ENCODE results near the gene RBMY1A1. TPM values are rescaled to one million over a fixed set of nuclear protein-coding genes. Genes with fewer than 3 reads are reported as not detected.
A peak's percentile ranks its signal among the peaks of the same experiment; 100 is the strongest.
"Not testable (repeated sequence)": the region's sequence is repeated elsewhere in the genome, so short reads cannot be mapped to it uniquely, and the experiment has no call there.

Gene RBMY1A1
- not detected for total RNA-seq
- long read RNA-seq = 0 reads

DNA sequence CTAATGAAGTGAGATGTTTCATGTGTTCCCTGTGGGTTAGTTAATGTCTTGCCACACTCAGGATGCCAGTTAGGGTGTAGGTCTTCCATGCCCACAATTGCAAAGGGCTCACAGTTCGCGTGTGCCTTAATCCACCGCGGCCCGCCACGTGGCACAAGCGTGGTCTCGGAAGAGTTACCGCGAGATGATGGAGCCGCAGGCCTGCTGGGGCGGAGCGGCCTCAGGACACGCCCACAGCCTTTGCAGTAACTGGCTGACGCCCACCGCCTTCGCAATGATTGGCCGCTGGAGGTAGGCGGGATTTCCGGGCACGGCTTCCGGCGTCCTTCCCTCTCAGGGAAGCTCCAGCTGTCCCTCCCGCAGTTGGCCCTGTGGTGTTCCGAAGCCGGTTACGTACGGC, at the start of gene RBMY1A1:
Gene RBMY1A1 (plus strand): TSS at position 301 of the 400 bp plus-strand sequence. CDS start 2,013 bp downstream, outside the sequence.
- ATAC-seq (ENCODE audit: poor library complexity); DNase-seq; intact Hi-C loops (cut with DNase I): not testable (repeated sequence)

DNA sequence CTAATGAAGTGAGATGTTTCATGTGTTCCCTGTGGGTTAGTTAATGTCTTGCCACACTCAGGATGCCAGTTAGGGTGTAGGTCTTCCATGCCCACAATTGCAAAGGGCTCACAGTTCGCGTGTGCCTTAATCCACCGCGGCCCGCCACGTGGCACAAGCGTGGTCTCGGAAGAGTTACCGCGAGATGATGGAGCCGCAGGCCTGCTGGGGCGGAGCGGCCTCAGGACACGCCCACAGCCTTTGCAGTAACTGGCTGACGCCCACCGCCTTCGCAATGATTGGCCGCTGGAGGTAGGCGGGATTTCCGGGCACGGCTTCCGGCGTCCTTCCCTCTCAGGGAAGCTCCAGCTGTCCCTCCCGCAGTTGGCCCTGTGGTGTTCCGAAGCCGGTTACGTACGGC, 23.6 kb upstream of the RBMY1A1 start, which contains the start of gene RBMY1B:
Gene RBMY1B (plus strand): TSS at position 301 of the 400 bp plus-strand sequence. CDS start 2,013 bp downstream, outside the sequence.
- intact Hi-C loops (cut with DNase I); ATAC-seq (ENCODE audit: poor library complexity); DNase-seq: not testable (repeated sequence)

DNA sequence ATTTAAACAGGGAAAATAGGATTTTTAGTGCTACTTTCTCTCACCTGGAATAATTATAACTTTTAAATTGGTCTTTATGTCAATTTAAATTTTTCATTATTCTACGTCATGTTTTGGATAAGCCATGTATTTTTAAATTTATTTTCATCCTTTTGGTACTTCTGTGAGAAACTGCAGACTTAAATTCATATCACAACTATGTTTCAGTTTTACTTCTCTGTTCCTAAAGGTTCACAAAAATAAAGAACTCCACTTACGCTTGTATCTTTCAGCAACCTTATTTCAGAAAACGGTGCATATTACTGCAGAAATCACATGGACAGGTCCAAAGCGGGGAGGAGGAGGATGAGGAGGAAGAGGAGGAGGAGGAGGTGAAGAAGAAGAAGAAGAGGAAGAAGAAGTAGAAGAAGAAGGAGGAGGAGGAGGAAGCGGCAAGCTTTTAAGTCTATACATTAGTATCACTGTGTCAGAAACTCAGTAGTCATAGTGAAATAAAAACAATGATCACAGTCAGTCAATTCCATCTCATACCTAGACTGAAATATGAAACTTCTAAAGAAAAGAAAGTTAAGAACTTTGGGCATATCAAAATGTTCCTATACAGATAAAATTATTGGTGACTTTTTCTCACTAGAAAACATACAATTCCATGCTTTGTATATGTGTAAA, 24.8 kb downstream of the RBMY1A1 start:
- intact Hi-C loops (cut with DNase I); ATAC-seq (ENCODE audit: poor library complexity): not testable (repeated sequence)

DNA sequence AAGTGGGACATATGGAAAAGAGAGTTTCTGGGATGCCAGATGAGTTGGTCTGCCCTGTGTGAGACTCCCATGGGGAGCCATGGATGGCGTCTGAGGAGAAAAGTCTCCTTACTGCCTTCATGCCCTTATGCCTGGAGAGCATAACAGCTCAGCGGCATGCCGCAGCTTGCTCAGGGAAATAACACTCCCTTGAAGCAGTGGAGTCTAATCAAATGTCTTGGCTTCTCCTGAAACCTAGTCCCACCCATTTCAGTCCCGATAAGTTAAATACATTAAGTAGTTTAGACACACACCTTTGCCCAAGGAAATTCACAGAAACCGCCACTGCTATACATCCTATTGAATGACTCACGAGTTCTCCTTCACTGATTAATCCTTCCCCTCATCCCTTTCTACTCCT, 50.8 kb downstream of the RBMY1A1 start:
- intact Hi-C loops (cut with DNase I) = no loop called here
- ATAC-seq (ENCODE audit: poor library complexity) (no peak), DNase-seq (no peak)

More for the DNA sequence above, 24.8 kb downstream of the RBMY1A1 start:
- not testable (repeated sequence) for DNase-seq

DNA sequence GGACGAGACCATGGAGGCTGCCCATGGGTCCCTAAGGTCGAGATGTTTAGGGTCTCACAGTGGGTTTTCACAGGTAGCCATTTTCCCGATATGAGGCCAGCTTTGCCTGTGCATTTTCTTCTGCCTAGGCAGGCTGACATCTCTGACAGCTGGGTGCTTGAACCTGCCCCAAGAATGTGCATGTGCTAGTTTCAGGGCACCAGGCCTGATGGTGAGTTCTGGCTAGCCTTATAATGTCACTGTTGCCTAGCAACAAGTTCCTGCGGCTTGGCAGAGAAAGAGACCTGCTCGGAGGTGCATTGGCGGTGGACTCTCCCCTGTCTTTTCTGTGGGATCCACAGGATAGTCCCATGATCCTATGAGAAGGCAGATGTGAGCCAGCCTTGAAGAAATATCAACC, 51.8 kb downstream of the RBMY1A1 start:
- peak; percentile 92 for ATAC-seq (ENCODE audit: poor library complexity)
- intact Hi-C loops (cut with DNase I) = not testable (repeated sequence)
- peak; percentile 37 for DNase-seq

DNA sequence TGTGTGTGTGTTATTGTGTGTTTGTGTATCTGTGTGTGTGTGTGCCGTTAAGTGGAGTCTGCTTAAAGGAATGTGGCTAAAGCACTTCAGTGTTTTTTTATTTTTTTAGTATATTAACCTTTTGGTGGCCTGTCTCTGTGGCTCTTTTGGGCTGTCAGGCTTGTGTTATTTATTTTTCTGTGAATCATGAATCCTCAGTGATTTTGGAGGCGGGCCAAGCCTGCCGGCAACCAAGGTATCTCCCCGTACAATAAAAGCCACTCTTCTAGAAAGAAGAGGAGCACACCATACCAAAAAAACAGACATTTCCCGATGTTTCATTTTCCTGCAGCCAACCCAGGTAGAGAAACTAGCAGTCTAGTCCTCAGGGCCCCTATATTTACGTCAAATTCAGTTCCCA, 57.4 kb downstream of the RBMY1A1 start:
- no peak for ATAC-seq (ENCODE audit: poor library complexity)

DNA sequence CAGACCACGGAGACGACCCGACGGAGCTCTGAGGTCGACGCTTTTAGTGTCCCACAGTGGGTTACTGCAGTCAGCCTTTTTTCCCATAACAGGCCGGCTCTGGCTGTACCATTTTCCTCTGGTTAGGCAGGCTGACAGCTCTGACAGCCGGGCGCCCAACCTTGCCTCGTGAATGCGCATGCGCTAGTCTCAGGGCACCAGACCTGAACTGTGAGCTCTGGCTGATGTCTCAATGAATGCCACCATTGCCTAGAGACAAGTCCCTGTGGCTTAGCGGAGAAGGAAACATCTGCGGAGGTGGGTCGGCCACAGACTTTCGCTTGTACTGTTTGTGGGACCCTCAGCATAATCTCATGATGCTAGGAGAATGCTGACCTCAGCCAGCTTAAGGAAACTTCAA, 61.6 kb downstream of the RBMY1A1 start:
- DNase-seq; ATAC-seq (ENCODE audit: poor library complexity); intact Hi-C loops (cut with DNase I): not testable (repeated sequence)

More for the DNA sequence above, 57.4 kb downstream of the RBMY1A1 start:
- DNase-seq = no peak
- intact Hi-C loops (cut with DNase I) = no loop called here

Other genes with a start within 250 kb of the RBMY1A1 start
- gene RBMY1B, start 23.5 kb upstream of the RBMY1A1 start, total RNA-seq = not detected